ENCODE measurements around the gene TCF7L2.

TCF7L2 gene

DNA sequence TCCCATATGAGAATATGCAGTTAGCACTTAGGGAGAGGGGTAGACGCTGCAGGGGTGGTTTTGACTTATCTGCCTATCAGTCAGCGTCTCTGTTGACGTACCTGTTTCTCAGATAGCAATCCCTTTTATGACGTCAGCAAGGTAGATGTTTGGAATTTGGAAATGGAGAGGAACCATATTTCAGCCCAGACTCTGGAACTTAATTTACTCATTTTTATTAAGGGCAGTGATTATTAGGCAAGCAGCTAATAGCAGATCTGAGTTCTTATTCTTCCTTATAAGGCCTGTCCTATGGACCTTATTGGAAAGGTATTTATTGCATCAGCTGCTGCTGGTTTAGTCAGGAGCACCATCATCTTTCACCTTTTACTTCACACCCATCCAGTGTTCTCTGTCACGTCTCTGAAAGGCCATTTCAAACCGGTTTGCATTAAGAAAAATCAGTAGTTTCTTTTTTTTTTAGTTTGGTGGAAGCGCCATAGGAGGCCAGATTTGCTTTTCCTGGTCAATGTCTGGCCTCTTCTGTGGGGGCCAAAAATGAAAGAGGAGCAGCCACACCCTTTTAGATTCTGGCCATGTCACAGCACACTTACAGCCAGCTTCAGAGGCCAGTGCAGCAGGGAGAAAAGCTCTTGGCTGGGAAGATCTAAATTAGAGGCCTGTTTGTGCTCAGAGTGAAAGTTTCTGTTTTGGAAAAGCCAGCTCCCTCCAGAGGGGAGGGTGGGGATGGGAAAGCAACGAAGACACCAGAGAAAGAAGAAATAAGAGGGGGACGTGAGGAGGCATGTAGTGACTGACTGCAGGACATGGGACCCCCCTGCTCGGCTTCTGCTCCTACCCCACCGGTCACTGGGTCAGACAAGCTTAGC, 146.3 kb downstream of the TCF7L2 start:
- Histone ChIP-seq H3K9ac (ENCODE audit: low read length) (no peak overlapping the region), H3K4me3 (ENCODE audit: insufficient read depth, low read length, poor library complexity, severe bottlenecking) (no peak overlapping the region), H3K9me3 (ENCODE audit: insufficient read depth, low read length) (no peaks in the 10 kb centered on the region), H3K27ac (ENCODE audit: low read depth, low read length) (no peak overlapping the region), H3K36me3 (ENCODE audit: low read length) (no peaks in the 10 kb centered on the region), H2AFZ (ENCODE audit: low read depth, low read length, severe bottlenecking) (no peak overlapping the region), H4K20me1 (ENCODE audit: low read depth, low read length) (no peaks in the 10 kb centered on the region), H3K27me3 (ENCODE audit: low read length) (no peaks in the 10 kb centered on the region), H3K9me2 (replicated peaks; ENCODE audit: insufficient read depth, low read length) (no peaks in the 10 kb centered on the region), H3K4me2 (ENCODE audit: low read depth, low read length, poor library complexity, severe bottlenecking) (no peak overlapping the region), H3F3A (ENCODE audit: insufficient read depth) (no peaks in the 10 kb centered on the region), H3K79me2 (ENCODE audit: insufficient read depth, low read length) (no peaks in the 10 kb centered on the region)
- no peak for TF ChIP-seq EZH2phosphoT487 (conservative IDR thresholded peaks at IDR 0.05; ENCODE audit: low read length)
- TF ChIP-seq, protein P1, sequence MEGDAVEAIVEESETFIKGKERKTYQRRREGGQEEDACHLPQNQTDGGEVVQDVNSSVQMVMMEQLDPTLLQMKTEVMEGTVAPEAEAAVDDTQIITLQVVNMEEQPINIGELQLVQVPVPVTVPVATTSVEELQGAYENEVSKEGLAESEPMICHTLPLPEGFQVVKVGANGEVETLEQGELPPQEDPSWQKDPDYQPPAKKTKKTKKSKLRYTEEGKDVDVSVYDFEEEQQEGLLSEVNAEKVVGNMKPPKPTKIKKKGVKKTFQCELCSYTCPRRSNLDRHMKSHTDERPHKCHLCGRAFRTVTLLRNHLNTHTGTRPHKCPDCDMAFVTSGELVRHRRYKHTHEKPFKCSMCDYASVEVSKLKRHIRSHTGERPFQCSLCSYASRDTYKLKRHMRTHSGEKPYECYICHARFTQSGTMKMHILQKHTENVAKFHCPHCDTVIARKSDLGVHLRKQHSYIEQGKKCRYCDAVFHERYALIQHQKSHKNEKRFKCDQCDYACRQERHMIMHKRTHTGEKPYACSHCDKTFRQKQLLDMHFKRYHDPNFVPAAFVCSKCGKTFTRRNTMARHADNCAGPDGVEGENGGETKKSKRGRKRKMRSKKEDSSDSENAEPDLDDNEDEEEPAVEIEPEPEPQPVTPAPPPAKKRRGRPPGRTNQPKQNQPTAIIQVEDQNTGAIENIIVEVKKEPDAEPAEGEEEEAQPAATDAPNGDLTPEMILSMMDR (IDR thresholded peaks at IDR 0.05; ENCODE audit: insufficient read depth, low read length, poor library complexity, severe bottlenecking), result no peak

DNA sequence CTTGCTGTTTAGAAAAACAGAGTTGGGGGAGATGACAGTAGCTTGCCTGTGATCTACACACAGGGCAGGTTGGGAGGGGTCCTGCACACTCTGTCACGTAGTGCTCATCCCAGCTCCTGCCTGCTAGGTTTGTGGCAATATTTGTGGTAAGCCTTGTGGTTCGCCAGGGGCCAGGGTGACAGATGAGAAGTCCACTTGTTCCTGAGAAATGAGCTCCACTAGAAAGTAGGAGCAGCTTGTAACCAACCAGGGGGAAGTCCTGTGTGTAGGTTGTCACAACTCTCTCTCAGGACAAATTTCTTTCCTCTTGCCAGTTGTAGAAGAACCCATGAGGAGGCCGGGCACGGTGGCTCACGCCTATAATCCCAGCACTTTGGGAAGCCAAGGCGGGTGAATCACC, 147.0 kb downstream of the TCF7L2 start:
- no peak overlapping the region for H3K9ac ChIP-seq (ENCODE audit: low read length)
- H3K79me2 ChIP-seq (ENCODE audit: insufficient read depth, low read length), result no peaks in the 10 kb centered on the region
- no peak overlapping the region for H3K4me2 ChIP-seq (ENCODE audit: low read depth, low read length, poor library complexity, severe bottlenecking)
- H3K9me3 ChIP-seq (ENCODE audit: insufficient read depth, low read length), result no peaks in the 10 kb centered on the region
- no peak overlapping the region for H2AFZ ChIP-seq (ENCODE audit: low read depth, low read length, severe bottlenecking)
- H4K20me1 ChIP-seq (ENCODE audit: low read depth, low read length), result no peaks in the 10 kb centered on the region
- no peaks in the 10 kb centered on the region for H3F3A ChIP-seq (ENCODE audit: insufficient read depth)
- H3K27me3 ChIP-seq (ENCODE audit: low read length), result no peaks in the 10 kb centered on the region
- H3K4me3 ChIP-seq (ENCODE audit: insufficient read depth, low read length, poor library complexity, severe bottlenecking), result no peak overlapping the region
- H3K36me3 ChIP-seq (ENCODE audit: low read length), result no peaks in the 10 kb centered on the region
- no peak overlapping the region for H3K27ac ChIP-seq (ENCODE audit: low read depth, low read length)
- TF ChIP-seq, protein P1 (IDR thresholded peaks at IDR 0.05; ENCODE audit: insufficient read depth, low read length, poor library complexity, severe bottlenecking), result no peak
- TF ChIP-seq EZH2phosphoT487 (conservative IDR thresholded peaks at IDR 0.05; ENCODE audit: low read length), result no peak
- H3K9me2 ChIP-seq (replicated peaks; ENCODE audit: insufficient read depth, low read length), result no peaks in the 10 kb centered on the region

DNA sequence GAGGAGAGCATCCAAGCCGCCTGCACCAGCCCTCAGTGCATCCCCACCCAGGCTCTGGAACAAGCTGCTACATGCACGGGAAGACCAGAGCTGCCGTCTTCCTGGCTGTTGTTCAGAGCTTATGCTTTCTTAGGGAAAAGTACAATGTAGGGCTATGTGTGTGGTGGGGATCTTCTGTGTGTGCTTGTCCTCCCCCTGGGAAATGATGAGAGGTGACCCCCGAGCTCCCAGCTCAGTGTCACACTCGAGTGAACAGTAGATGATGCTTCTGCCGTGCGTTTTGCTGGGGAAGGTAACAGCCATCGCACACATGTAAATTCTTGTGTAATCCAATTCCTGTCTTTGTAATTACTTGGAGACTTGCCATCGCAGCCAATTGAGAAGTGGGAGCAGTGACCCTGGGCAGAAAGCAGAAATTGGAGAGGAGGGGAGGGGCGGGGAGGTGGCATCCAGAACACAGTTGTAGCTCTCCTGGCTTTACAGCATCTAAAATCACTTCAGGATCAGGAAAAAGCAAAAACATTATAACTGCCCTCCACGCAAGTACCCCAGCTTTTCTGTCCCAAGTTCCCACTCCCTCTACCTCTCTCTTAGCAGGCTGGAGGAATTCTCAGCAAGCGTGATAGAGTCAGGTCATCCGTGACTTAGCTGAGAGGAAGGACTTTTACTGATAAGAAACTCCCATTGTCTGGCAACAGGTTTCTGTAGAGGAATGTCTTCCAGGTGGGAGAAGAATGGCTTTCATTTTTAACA, 149.6 kb downstream of the TCF7L2 start:
- no peaks in the 10 kb centered on the region for H3K9me2 ChIP-seq (replicated peaks; ENCODE audit: insufficient read depth, low read length)
- H3K4me2 ChIP-seq (ENCODE audit: low read depth, low read length, poor library complexity, severe bottlenecking), result no peak overlapping the region
- H4K20me1 ChIP-seq (ENCODE audit: low read depth, low read length), result no peaks in the 10 kb centered on the region
- H3K4me3 ChIP-seq (ENCODE audit: insufficient read depth, low read length, poor library complexity, severe bottlenecking), result no peak overlapping the region
- H3K27me3 ChIP-seq (ENCODE audit: low read length), result no peaks in the 10 kb centered on the region
- H3K79me2 ChIP-seq (ENCODE audit: insufficient read depth, low read length), result no peaks in the 10 kb centered on the region
- TF ChIP-seq EZH2phosphoT487 (conservative IDR thresholded peaks at IDR 0.05; ENCODE audit: low read length), result no peak
- TF ChIP-seq, protein P1 (IDR thresholded peaks at IDR 0.05; ENCODE audit: insufficient read depth, low read length, poor library complexity, severe bottlenecking), result no peak
- H3K27ac ChIP-seq (ENCODE audit: low read depth, low read length), result no peak overlapping the region
- H2AFZ ChIP-seq (ENCODE audit: low read depth, low read length, severe bottlenecking), result no peak overlapping the region
- H3K9ac ChIP-seq (ENCODE audit: low read length), result no peak overlapping the region
- H3F3A ChIP-seq (ENCODE audit: insufficient read depth), result no peaks in the 10 kb centered on the region
- no peaks in the 10 kb centered on the region for H3K9me3 ChIP-seq (ENCODE audit: insufficient read depth, low read length)
- H3K36me3 ChIP-seq (ENCODE audit: low read length), result no peaks in the 10 kb centered on the region

Data from SU-DHL-6 (cell line).